ENCODE data around the gene USP21. TPM values are rescaled to one million over a fixed set of nuclear protein-coding genes. Genes with fewer than 3 reads are reported as not detected.

The USP21 gene
- total RNA-seq, 2 donors from 2014 or later, result 23.2 to 28.8 TPM

DNA sequence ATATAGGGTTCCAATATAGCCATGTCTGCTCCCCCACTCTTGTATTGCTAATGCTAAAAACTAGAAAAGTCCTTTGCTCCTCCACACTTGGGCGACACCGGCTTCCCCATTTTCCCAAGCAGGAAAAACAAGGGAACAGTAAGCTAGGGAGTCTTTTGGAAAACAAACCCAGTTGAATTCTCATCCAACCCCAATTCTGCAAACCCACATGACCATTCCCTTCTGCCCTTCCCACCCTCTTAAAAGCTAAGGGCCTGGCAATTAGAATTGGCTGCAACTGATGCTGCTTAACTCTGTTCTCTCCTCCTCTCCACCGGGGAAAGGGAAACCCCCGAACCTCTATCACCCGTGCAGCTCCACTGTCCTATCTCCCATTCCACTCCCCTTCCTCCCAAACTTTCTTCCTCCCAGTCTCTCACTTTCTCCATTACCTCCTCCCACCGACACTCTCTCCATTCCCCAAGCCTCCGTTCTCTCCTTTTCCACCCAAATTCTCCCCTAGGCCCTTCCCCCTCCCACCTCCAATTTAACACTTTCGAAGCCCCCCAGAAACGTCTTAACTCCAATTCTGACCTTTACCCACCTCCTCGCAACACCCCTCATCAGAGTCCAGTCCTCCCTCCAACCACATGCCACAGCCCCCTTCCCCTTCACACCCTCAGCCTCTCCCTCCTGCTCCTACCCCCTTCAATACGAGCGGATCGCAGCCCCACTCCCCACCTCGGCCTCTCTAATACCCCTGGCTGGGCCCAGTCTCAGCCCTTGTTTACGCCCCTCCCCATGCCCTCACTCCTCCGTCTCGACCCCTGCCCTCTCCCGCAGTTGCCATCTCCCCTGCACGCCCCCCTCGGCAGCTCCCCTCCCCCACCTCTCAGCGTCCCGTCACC lies 27.5 kb upstream of the USP21 start:
- ATAC-seq (ENCODE audit: insufficient number of reproducible peaks, low FRiP score, low read depth) (no peak), DNase-seq (ENCODE audit: low spot score) (no peak)
- TF ChIP-seq, protein P1, sequence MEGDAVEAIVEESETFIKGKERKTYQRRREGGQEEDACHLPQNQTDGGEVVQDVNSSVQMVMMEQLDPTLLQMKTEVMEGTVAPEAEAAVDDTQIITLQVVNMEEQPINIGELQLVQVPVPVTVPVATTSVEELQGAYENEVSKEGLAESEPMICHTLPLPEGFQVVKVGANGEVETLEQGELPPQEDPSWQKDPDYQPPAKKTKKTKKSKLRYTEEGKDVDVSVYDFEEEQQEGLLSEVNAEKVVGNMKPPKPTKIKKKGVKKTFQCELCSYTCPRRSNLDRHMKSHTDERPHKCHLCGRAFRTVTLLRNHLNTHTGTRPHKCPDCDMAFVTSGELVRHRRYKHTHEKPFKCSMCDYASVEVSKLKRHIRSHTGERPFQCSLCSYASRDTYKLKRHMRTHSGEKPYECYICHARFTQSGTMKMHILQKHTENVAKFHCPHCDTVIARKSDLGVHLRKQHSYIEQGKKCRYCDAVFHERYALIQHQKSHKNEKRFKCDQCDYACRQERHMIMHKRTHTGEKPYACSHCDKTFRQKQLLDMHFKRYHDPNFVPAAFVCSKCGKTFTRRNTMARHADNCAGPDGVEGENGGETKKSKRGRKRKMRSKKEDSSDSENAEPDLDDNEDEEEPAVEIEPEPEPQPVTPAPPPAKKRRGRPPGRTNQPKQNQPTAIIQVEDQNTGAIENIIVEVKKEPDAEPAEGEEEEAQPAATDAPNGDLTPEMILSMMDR (IDR thresholded peaks at IDR 0.05), result no peak
- H3K27me3 ChIP-seq (replicated peaks; ENCODE audit: insufficient read depth), result no peaks in the 10 kb centered on the region
- H3K4me1 ChIP-seq (ENCODE audit: control insufficient read depth in 1 of 2, low read depth in 2 of 2), result peaks cover 15 to 53% of the 10 kb centered on the region in 2 donors
- H3K9me3 ChIP-seq, result no peaks in the 10 kb centered on the region
- H3K27ac ChIP-seq, result peak overlapping the region; percentile 96 to 98
- peak overlapping the region; percentile 81 for H3K4me3 ChIP-seq
- H3K36me3 ChIP-seq, result peaks cover 14% of the 10 kb centered on the region

DNA sequence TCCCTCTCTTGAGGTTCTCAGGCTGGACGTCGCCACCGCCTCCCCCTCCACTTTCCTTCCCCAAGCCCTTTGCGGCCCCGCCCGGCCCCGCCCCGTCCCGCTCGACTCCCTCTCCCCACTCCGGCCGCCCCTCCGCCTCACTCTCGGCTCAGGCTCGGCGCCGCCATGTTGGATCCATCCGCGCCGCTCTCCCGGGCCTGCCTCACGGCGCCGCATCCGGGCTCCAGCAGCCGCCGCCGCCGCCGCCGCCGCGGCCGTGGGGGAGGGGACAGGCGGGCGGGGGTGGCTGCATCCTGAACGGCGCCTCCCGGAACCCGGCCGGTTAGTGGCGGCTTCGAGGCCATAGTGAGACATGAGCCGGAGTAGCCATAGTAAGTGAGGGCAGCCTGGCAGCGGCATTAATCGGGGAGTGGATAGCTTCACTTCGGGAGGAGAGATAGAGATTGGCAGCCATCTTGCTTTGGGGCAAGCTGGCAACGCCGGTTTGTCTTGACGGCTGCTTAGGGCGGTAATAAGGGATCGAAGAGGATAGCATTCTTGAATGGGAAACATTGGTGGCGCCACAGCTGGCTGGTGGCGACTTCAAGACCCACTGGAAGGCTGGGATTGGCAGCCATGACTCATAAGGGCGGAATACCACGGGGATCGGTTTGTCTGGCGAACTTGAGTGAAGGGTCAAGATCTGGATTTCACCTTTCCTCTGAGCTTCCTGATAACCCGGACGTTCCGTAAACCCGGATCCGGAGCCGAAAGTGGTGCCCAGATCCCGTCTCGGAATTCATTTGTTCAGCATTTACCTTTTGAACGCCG lies 26.7 kb upstream of the USP21 start, which contains the start of gene DEDD:
TSS of gene DEDD (minus strand) at position 258 of the 810 bp plus-strand sequence. CDS start 8,205 bp downstream, outside the sequence.
- Histone ChIP-seq H3K36me3 (peaks cover 11% of the 10 kb centered on the region), H3K27me3 (replicated peaks; ENCODE audit: insufficient read depth) (no peaks in the 10 kb centered on the region), H3K9me3 (no peaks in the 10 kb centered on the region), H3K27ac (peak within 1 kb of the TSS; percentile 96 to 98), H3K4me1 (ENCODE audit: control insufficient read depth in 1 of 2, low read depth in 2 of 2) (peaks cover 15 to 47% of the 10 kb centered on the region in 2 donors), H3K4me3 (peak within 1 kb of the TSS; percentile 81)
- DNase-seq (ENCODE audit: low spot score) (peak; percentile 91), ATAC-seq (ENCODE audit: insufficient number of reproducible peaks, low FRiP score, low read depth) (peak; percentile 93)
- TF ChIP-seq, protein P1 (IDR thresholded peaks at IDR 0.05), result no peak

DNA sequence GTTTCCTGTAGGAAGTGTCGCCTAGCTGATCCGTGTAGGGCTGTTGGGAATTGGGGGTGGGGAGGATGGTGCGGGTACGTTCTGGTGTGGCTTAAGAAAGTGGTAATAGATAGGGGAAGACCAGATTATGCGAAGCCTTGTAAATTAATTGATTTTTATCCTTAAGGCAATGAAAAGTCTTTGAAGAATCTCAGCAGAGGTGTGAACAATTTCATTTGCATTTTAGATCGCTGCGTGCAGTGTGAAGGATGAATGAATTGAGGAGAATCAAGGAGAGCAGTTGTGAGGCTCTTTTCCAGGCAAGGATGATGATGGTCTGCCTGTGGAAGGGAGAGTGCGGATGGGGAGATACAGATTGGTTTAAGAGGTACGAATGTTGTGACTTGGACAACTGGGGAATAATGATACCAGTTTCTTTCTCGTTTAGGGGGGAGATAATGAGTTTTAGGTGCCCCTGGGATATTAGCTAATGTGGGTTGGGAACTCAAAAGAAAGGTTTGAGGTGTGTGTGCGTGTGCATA lies 26.0 kb upstream of the USP21 start:
- TF ChIP-seq, protein P1 (IDR thresholded peaks at IDR 0.05), result no peak
- Histone ChIP-seq H3K27ac (peak overlapping the region; percentile 96 to 98), H3K4me3 (peak overlapping the region; percentile 81), H3K9me3 (no peaks in the 10 kb centered on the region), H3K4me1 (ENCODE audit: control insufficient read depth in 1 of 2, low read depth in 2 of 2) (peaks cover 15 to 40% of the 10 kb centered on the region in 2 donors), H3K36me3 (peaks cover 7% of the 10 kb centered on the region), H3K27me3 (replicated peaks; ENCODE audit: insufficient read depth) (no peaks in the 10 kb centered on the region)
- ATAC-seq (ENCODE audit: insufficient number of reproducible peaks, low FRiP score, low read depth) (no peak), DNase-seq (ENCODE audit: low spot score) (no peak)

DNA sequence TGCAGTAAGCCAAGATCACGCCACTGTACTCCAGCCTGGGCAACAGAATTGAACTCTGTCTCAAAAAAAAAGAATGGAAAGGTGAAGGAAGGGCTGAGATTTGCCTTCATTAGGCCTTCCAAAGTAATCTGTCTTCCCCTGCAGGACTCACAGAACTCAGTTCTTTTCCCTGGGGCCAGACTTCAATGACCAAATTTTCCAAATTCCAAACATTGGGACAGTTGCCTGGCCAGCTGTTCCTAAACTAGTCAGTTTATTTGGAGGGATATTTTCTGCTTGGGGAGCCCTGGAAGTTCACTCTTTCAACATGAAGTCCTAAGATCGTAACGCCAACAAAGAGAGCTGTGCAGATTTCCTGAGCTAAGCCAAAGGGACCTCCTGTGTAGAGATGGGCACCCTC lies 21.4 kb upstream of the USP21 start:
- no peak overlapping the region for H3K27ac ChIP-seq
- no peak for ATAC-seq (ENCODE audit: insufficient number of reproducible peaks, low FRiP score, low read depth)

More for the DNA sequence above, 21.4 kb upstream of the USP21 start:
- Histone ChIP-seq H3K27me3 (replicated peaks; ENCODE audit: insufficient read depth) (no peaks in the 10 kb centered on the region), H3K36me3 (no peaks in the 10 kb centered on the region), H3K4me1 (ENCODE audit: control insufficient read depth in 1 of 2, low read depth in 2 of 2) (peaks cover 5 to 11% of the 10 kb centered on the region in 2 donors), H3K9me3 (no peaks in the 10 kb centered on the region), H3K4me3 (no peak overlapping the region)
- TF ChIP-seq, protein P1 (IDR thresholded peaks at IDR 0.05), result no peak
- no peak for DNase-seq (ENCODE audit: low spot score)

All from thoracic aorta (tissue), 2 donors.